HepG2 (cell line): ENCODE measurements around the gene TXNRD3. TPM values are rescaled to one million over a fixed set of nuclear protein-coding genes. Genes with fewer than 3 reads are reported as not detected.

Experiments
- ATAC-seq: fragments of 200-7000 bp; cut with Tn5 transposase; 3 replicates; pipeline ENCODE4 v1.9.1; 2020; ENCODE audit warnings: mild to moderate bottlenecking, moderate library complexity
- BruUV-seq: library from RNA; stranded (reverse); fragments of 400-500 nt; replicated peaks from 2 replicates; lab custom pipeline; 2021; lab: Mats Ljungman, UMichigan
- CTCF ChIA-PET: fragments of 300-600 bp; formaldehyde crosslinking; extraction: SDS; loops from one replicate; lab custom pipeline; 2021; ENCODE audit warnings: low total read pairs, inconsistent platforms, low intra/inter-chr PET ratio; lab: Yijun Ruan, JAX
- POLR2A ChIA-PET: fragments of 350-600 bp; sonication (Branson Sonifier 250); formaldehyde crosslinking; loops from one replicate; lab custom pipeline; 2020; ENCODE audit warnings: antibody characterized with exemption, inconsistent platforms; lab: Yijun Ruan, JAX
- DNase-seq: peaks from one replicate; pipeline ENCODE4 v3.0.0-alpha.2; 2015; ENCODE audit warnings: low spot score
- FAIRE-seq: peaks from 3 replicates; lab custom pipeline; 2011; peaks lifted over from hg19 to GRCh38; lab: Jason Lieb, UNC
- H2AFZ ChIP-seq: one replicate; pipeline ENCODE4 v1.6.1; 2011; ENCODE audit warnings: low read length, inconsistent platforms
- H3K27ac ChIP-seq: fragments of 300-600 bp; 3 replicates; pipeline ENCODE4 v1.8.0; 2011; ENCODE audit warnings: mixed run types, mild to moderate bottlenecking, mixed read lengths, low read length, inconsistent platforms; ENCODE audit not compliant: insufficient read depth; ENCODE audit errors: extremely low read length
- H3K27me3 ChIP-seq, 2 experiments: fragments of 200-600 bp in 1 of 2; 2 replicates in 1 of 2; 3 replicates in 1 of 2; pipeline versions ENCODE4 v1.6.0 to v1.8.0; 2011; ENCODE audit warnings: low read length in 2 of 2, mild to moderate bottlenecking in 2 of 2, moderate library complexity in 2 of 2, inconsistent platforms in 1 of 2; ENCODE audit not compliant: insufficient read depth in 2 of 2, control insufficient read depth in 1 of 2
- H3K36me3 ChIP-seq, 2 experiments: fragments of 200-600 bp in 1 of 2; replicated peaks in 1 of 2; 2 replicates in 1 of 2; 3 replicates in 1 of 2; pipeline versions ENCODE4 v1.5.1 to v1.8.0; 2011; ENCODE audit warnings: low read length in 2 of 2, inconsistent platforms in 1 of 2; ENCODE audit not compliant: insufficient read depth in 2 of 2, control insufficient read depth in 1 of 2
- H3K4me1 ChIP-seq: 2 replicates; pipeline ENCODE4 v1.5.1; 2012; ENCODE audit warnings: low read length, inconsistent platforms; ENCODE audit not compliant: insufficient read depth
- H3K4me2 ChIP-seq: 2 replicates; pipeline ENCODE4 v1.6.0; 2011; ENCODE audit warnings: low read depth, low read length, inconsistent platforms
- H3K4me3 ChIP-seq, 3 experiments: fragments of 200-600 bp in 1 of 3; sonication (generic), shearing (Covaris generic) in 1 of 3; replicated peaks in 1 of 3; 2 replicates each; pipeline ENCODE4 v1.5.1; 2011 to 2016; ENCODE audit warnings: low read length in 3 of 3, inconsistent platforms in 2 of 3, low read depth in 2 of 3, mild to moderate bottlenecking in 2 of 3, control low read depth in 1 of 3, mixed read lengths in 1 of 3; ENCODE audit not compliant: insufficient read depth in 1 of 3
- H3K79me2 ChIP-seq: one replicate; pipeline ENCODE4 v1.6.1; 2011; ENCODE audit warnings: low read length, inconsistent platforms; ENCODE audit not compliant: insufficient read depth
- H3K9ac ChIP-seq: 2 replicates; pipeline ENCODE4 v1.6.0; 2011; ENCODE audit warnings: mild to moderate bottlenecking, low read depth, low read length, inconsistent platforms; ENCODE audit not compliant: insufficient read depth
- H3K9me3 ChIP-seq: 2 replicates; pipeline ENCODE4 v1.5.1; 2012; ENCODE audit warnings: mild to moderate bottlenecking, low read length
- H4K20me1 ChIP-seq: 2 replicates; pipeline ENCODE4 v1.6.0; 2011; ENCODE audit warnings: inconsistent platforms, mild to moderate bottlenecking, low read length, moderate library complexity; ENCODE audit not compliant: insufficient read depth
- NFE2L1 ChIP-seq: sonication (generic); formaldehyde crosslinking; IDR thresholded peaks from 2 replicates; pipeline ENCODE4 v1.4.0; 2020; ENCODE audit warnings: missing genetic modification reagents, mild to moderate bottlenecking, borderline replicate concordance
- PAWR ChIP-seq: sonication (generic); formaldehyde crosslinking; IDR thresholded peaks from 2 replicates; pipeline ENCODE4 v1.4.0; 2020; ENCODE audit warnings: missing genetic modification reagents, mild to moderate bottlenecking, borderline replicate concordance
- PBX2 ChIP-seq: IDR thresholded peaks from 2 replicates; pipeline ENCODE4 v1.6.1; 2016; ENCODE audit warnings: control low read depth
- TFDP2 ChIP-seq: sonication (generic); formaldehyde crosslinking; IDR thresholded peaks from 2 replicates; pipeline ENCODE4 v1.4.0; 2020; ENCODE audit warnings: missing genetic modification reagents
- ZBTB26 ChIP-seq: IDR thresholded peaks from 2 replicates; pipeline ENCODE4 v1.6.1; 2016; ENCODE audit warnings: missing compliant biosample characterization, missing genetic modification reagents, borderline replicate concordance
- ZBTB44 ChIP-seq: sonication (generic); formaldehyde crosslinking; IDR thresholded peaks from 2 replicates; pipeline ENCODE4 v1.4.0; 2020; ENCODE audit warnings: missing genetic modification reagents
- ZNF101 ChIP-seq: sonication (generic); formaldehyde crosslinking; IDR thresholded peaks from 2 replicates; pipeline ENCODE4 v1.4.0; 2020; ENCODE audit warnings: mild to moderate bottlenecking, low read depth, missing genetic modification reagents, borderline replicate concordance
- ZNF33A ChIP-seq: sonication (generic); formaldehyde crosslinking; IDR thresholded peaks from 2 replicates; pipeline ENCODE4 v1.5.1; 2020; ENCODE audit warnings: missing genetic modification reagents, mild to moderate bottlenecking, moderate library complexity, borderline replicate concordance
- ZNF460 ChIP-seq: sonication (generic); formaldehyde crosslinking; IDR thresholded peaks from 2 replicates; pipeline ENCODE4 v1.5.1; 2020; ENCODE audit warnings: missing genetic modification reagents, mild to moderate bottlenecking, borderline replicate concordance
- ZNF513 ChIP-seq: sonication (generic); formaldehyde crosslinking; conservative IDR thresholded peaks from 2 replicates; pipeline ENCODE4 v1.5.0; 2020; ENCODE audit warnings: missing genetic modification reagents
- ZNF530 ChIP-seq: sonication (generic); formaldehyde crosslinking; IDR thresholded peaks from 2 replicates; pipeline ENCODE4 v1.5.0; 2020; ENCODE audit warnings: low read depth, mild to moderate bottlenecking, missing genetic modification reagents
- WGBS: methylation state at CpG from one replicate; pipeline ENCODE4 v1.1.6; 2017; ENCODE audit warnings: low lambda C conversion rate; 5-methylcytosine and 5-hydroxymethylcytosine counted together
- in situ Hi-C: cut with HindIII; loops from 2 replicates; pipeline ENCODE4 v1.10.0; 2017; ENCODE audit warnings: low pct_unique_long_range_greater_than_20kb; ENCODE audit not compliant: extremely low pct_ligation_motif_present
- intact Hi-C: fragments of 100-400 bp; cut with micrococcal nuclease; formaldehyde crosslinking; loops from one replicate; pipeline ENCODE4 v1.10.0; 2022; ENCODE audit not compliant: unreplicated experiment
- polyA plus RNA-seq, 8 experiments: library from polyadenylated mRNA; depleted of rRNA in 3 of 8; stranded (reverse) in 7 of 8; unstranded in 1 of 8; fragments of >200 nt; fragmentation: Illumina TruSeq in 4 of 8; extraction: Trizol in 4 of 8; gene quantifications; 2 replicates each; pipeline versions ENCODE4 v1.2.1 to v1.2.3, GENCODE V29; 2011 to 2016; ENCODE audit warnings: low read depth in 4 of 8, missing spikeins in 1 of 8, mixed read lengths in 1 of 8; ENCODE audit not compliant: insufficient read depth in 1 of 8
- total RNA-seq, 5 experiments: library from RNA; depleted of rRNA; stranded (reverse); fragments of >200 nt; fragmentation: Illumina TruSeq; extraction: Trizol; gene quantifications; 2 replicates each; pipeline ENCODE4 v1.2.3, GENCODE V29; 2016; ENCODE audit warnings: low read depth in 1 of 5

The TXNRD3 gene
- total and polyA plus RNA-seq, 2 of the 13 experiments (the other 11 are each of a cell fraction or from before 2014, with no cell fraction given): 4.8 to 20.7 TPM

GRCh38 chr3:126671521-126671920, 16.6 kb upstream of the TXNRD3 start (continued):
- TF ChIP-seq ZBTB26 (CRISPR knock-in tag): no peak

- H3K9me3 ChIP-seq: no peaks in the 10 kb centered on the region
- DNase-seq (no peak), FAIRE-seq (no peak), ATAC-seq (no peak)
- H3K9ac ChIP-seq: no peak overlapping the region
- in situ Hi-C loops: no loop called here
- TF ChIP-seq ZNF530 (CRISPR knock-in tag) (no peak), ZNF513 (CRISPR knock-in tag) (no peak), ZNF33A (no peak), ZBTB44 (CRISPR knock-in tag) (no peak), PAWR (no peak), ZNF101 (CRISPR knock-in tag) (no peak), TFDP2 (CRISPR knock-in tag) (no peak), NFE2L1 (CRISPR knock-in tag) (no peak), PBX2 (no peak), ZNF460 (no peak)
- H3K4me2 ChIP-seq: no peak overlapping the region
- CTCF ChIA-PET: no interaction called here
- H3K4me1 ChIP-seq: no peaks in the 10 kb centered on the region
- no peaks in the 10 kb centered on the region for H3K36me3 ChIP-seq
- no peak overlapping the region for H2AFZ ChIP-seq
- 47% methylated on average over 6 of the region's 13 CpGs for WGBS
- BruUV-seq: no TSS peak
- POLR2A ChIA-PET: no interaction called here
- no peak overlapping the region for H3K27ac ChIP-seq
- no peak overlapping the region for H3K4me3 ChIP-seq
- intact Hi-C loops: no loop called here
- H3K27me3 ChIP-seq: peaks cover 0 to 32% of the 10 kb centered on the region in 2 experiments; a peak in 2 of 5 replicates
- no peaks in the 10 kb centered on the region for H4K20me1 ChIP-seq
- H3K79me2 ChIP-seq: no peaks in the 10 kb centered on the region
These were observed 13.8 kb upstream of the TXNRD3 start for GRCh38 chr3:126668450-126669401.
